Natural killer cell (primary cell): Measurements from ENCODE around the gene COG5. TPM values are rescaled to one million over a fixed set of nuclear protein-coding genes. Genes with fewer than 3 reads are reported as not detected.
"Not testable (repeated sequence)": the region's sequence is repeated elsewhere in the genome, so short reads cannot be mapped to it uniquely, and the experiment has no call there.

ENCODE experiments used
- ATAC-seq, 3 donors: fragments of 150-1000 bp in 2 of 3; fragments of 200-7000 bp in 1 of 3; cut with Tn5 transposase; 1 replicate in 1 of 3; 2 replicates in 2 of 3; pipeline ENCODE4 v1.10.0; 2021; ENCODE audit warnings: mild to moderate bottlenecking in 2 of 3, moderate library complexity in 2 of 3
- DNase-seq, 2 donors: peaks; one replicate each; pipeline versions ENCODE4 v3.0.0 to v3.0.0-alpha.2; 2013 to 2021; ENCODE audit warnings: mixed read lengths in 1 of 2
- H3K27ac ChIP-seq: one replicate; pipeline ENCODE4 v1.5.1; 2013; ENCODE audit warnings: mild to moderate bottlenecking, low read length
- H3K27me3 ChIP-seq: one replicate; pipeline ENCODE4 v1.6.1; 2013; ENCODE audit warnings: low read length; ENCODE audit not compliant: control insufficient read depth, insufficient read depth
- H3K36me3 ChIP-seq: one replicate; pipeline ENCODE4 v1.6.1; 2013; ENCODE audit warnings: low read length; ENCODE audit not compliant: control insufficient read depth, insufficient read depth
- H3K4me1 ChIP-seq: one replicate; pipeline ENCODE4 v1.6.1; 2013; ENCODE audit warnings: low read length; ENCODE audit not compliant: control insufficient read depth, insufficient read depth
- H3K4me3 ChIP-seq: one replicate; pipeline ENCODE4 v1.5.1; 2013; ENCODE audit warnings: low read length
- H3K9me3 ChIP-seq: one replicate; pipeline ENCODE4 v1.6.1; 2013; ENCODE audit warnings: low read length; ENCODE audit not compliant: control insufficient read depth, insufficient read depth
- H3K27ac Mint-ChIP-seq, 2 donors: one replicate each; pipeline ENCODE4 v1.8.0; 2022; ENCODE audit warnings: mild to moderate bottlenecking in 2 of 2, mixed read lengths in 2 of 2, moderate library complexity in 1 of 2
- H3K27me3 Mint-ChIP-seq, 2 donors: one replicate each; pipeline ENCODE4 v1.8.0; 2022; ENCODE audit warnings: low read depth in 2 of 2, mixed read lengths in 2 of 2
- H3K36me3 Mint-ChIP-seq: one replicate; pipeline ENCODE4 v1.8.0; 2022; ENCODE audit warnings: mixed read lengths
- H3K4me1 Mint-ChIP-seq, 2 donors: one replicate each; pipeline ENCODE4 v1.8.0; 2022; ENCODE audit warnings: mixed read lengths in 2 of 2
- H3K4me3 Mint-ChIP-seq: one replicate; pipeline ENCODE4 v1.8.0; 2022; ENCODE audit warnings: mild to moderate bottlenecking, moderate library complexity, mixed read lengths
- H3K9me3 Mint-ChIP-seq, 2 donors: one replicate each; pipeline ENCODE4 v1.8.0; 2022; ENCODE audit warnings: mixed read lengths in 2 of 2
- CTCF ChIP-seq: fragments of 200-600 bp; IDR thresholded peaks from one replicate; pipeline ENCODE4 v1.8.0; 2022; ENCODE audit warnings: antibody characterized with exemption
- WGBS: methylation state at CpG from one replicate; pipeline ENCODE4 v1.1.7; 2013; ENCODE audit warnings: missing lambda C conversion rate; ENCODE audit not compliant: insufficient coverage; 5-methylcytosine and 5-hydroxymethylcytosine counted together
- intact Hi-C: fragments of 100-400 bp; cut with micrococcal nuclease; formaldehyde crosslinking; loops from one replicate; pipeline ENCODE4 v1.14.2; 2022
- total RNA-seq, 4 donors: library from RNA; stranded (reverse); fragments of 120-200 nt in 1 of 4; gene quantifications; one replicate each; pipeline versions ENCODE4 v1.2.3 to v1.2.4, GENCODE V29; 2013 to 2022

COG5 gene
- total RNA-seq, 3 donors from 2014 or later (not counting 1 experiment from before 2014, with no cell fraction given) = 49.2 to 54.6 (median 54.2) TPM

DNA sequence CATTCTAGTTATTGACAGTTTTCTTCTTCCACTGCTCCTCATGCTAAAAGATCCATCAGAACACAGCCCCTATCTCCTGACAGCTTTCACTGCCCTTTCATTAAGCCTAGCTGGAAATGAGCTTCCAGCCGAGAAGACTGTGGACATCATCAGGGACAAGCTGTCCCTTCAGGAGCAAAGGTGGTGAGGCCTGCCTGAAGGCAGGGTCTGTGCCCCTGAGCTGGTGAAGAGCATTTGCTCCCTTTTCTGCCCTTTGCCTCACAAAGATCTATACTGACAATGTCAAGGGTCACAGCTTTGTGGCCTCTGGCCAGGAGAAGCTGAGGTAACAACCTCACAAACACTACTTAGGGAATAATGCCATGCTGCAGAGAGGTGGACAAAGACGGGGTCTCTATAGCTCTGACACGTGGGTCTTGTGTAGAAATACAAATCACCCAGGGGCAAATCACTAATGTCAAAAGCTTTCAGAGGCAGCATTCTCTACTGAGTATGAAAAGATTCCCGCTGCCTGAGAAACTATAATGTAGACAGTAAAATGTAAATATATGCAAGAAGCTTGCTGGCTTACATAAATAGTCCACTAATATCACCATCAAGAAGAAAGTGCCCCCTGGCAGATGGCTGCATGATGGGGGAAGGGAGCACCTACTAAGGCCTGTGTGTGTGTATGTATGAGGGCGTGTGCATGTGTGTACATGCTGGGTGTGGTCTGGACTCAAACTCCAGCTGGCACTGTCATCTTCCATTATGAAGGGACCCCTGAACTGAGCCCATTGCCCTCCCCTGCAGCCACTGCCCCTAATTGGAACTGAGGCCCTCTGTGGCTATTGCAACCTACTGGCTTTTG lies 339.1 kb downstream of the COG5 start:
- Mint-ChIP-seq H3K27ac (no peak overlapping the region), H3K4me3 (no peak overlapping the region), H3K36me3 (no peaks in the 10 kb centered on the region), H3K4me1 (no peaks in the 10 kb centered on the region), H3K27me3 (no peaks in the 10 kb centered on the region), H3K9me3 (no peaks in the 10 kb centered on the region)
- no peaks in the 10 kb centered on the region for H3K4me1 ChIP-seq
- no peaks in the 10 kb centered on the region for H3K27me3 ChIP-seq
- DNase-seq (no peak), ATAC-seq (no peak)
- WGBS = 100% methylated on average over 4 of the region's 5 CpGs
- H3K36me3 ChIP-seq = peaks cover 10% of the 10 kb centered on the region
- H3K4me3 ChIP-seq = no peak overlapping the region
- no peaks in the 10 kb centered on the region for H3K9me3 ChIP-seq
- H3K27ac ChIP-seq = no peak overlapping the region
- no peak for TF ChIP-seq CTCF
- intact Hi-C loops = no loop called here

DNA sequence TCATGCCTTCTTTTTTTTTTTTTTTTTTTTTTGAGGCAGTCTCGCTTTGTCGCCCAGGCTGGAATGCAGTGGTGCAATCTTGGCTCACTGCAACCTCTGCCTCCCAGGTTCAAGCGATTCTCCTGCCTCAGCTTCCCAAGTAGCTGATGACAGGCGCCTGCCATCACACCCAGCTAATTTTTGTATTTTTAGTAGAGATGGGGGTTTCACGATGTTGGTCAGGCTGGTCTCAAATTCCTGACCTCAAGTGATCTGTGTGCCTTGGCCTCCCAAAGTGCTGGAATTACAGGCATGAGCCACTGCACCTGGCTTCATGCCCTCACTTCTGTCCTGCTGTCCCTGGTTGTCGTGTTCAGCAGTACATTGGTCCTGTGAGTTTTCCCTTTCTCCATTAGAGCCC lies 342.9 kb downstream of the COG5 start:
- H3K36me3 Mint-ChIP-seq, ATAC-seq, H3K27ac Mint-ChIP-seq: not testable (repeated sequence)

DNA sequence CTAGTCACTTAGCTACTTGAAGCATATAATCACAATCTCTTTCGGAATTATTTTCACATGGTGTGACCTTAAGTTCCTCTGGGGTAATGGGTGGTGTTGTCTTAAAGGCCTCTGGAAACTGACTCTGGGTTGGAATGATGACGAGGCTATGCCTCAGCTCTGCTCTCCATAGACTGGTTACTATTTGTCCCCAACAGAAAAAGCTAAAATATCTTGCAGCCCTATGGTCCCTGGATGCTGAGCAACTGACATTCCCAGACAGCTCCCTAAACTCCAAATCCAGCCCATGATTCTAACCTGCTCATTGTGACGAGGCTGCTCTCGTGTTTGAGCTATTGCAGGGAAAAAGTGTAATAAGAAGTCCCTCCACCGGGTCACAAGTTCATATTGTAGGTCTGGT lies 343.4 kb downstream of the COG5 start:
- no peak for TF ChIP-seq CTCF
- Mint-ChIP-seq H3K9me3 (no peaks in the 10 kb centered on the region), H3K27ac (no peak overlapping the region), H3K4me3 (no peak overlapping the region), H3K27me3 (no peaks in the 10 kb centered on the region), H3K4me1 (peaks cover 0 to 5% of the 10 kb centered on the region in 2 donors), H3K36me3 (no peaks in the 10 kb centered on the region)
- H3K4me1 ChIP-seq = no peaks in the 10 kb centered on the region
- no peaks in the 10 kb centered on the region for H3K9me3 ChIP-seq
- ATAC-seq (no peak), DNase-seq (no peak)
- 93% methylated on average over 4 of the region's 5 CpGs for WGBS
- H3K27me3 ChIP-seq = no peaks in the 10 kb centered on the region
- intact Hi-C loops = no loop called here
- no peak overlapping the region for H3K4me3 ChIP-seq
- H3K36me3 ChIP-seq = peaks cover 5% of the 10 kb centered on the region
- H3K27ac ChIP-seq = no peak overlapping the region

More for the DNA sequence above, 342.9 kb downstream of the COG5 start:
- intact Hi-C loops, H3K4me1 ChIP-seq, H3K9me3 Mint-ChIP-seq, H3K27me3 Mint-ChIP-seq, H3K27ac ChIP-seq, H3K4me1 Mint-ChIP-seq, H3K4me3 ChIP-seq, H3K9me3 ChIP-seq, DNase-seq, H3K36me3 ChIP-seq, H3K4me3 Mint-ChIP-seq, H3K27me3 ChIP-seq: not testable (repeated sequence)
- WGBS = 90% methylated on average over 6 of the region's 6 CpGs

DNA sequence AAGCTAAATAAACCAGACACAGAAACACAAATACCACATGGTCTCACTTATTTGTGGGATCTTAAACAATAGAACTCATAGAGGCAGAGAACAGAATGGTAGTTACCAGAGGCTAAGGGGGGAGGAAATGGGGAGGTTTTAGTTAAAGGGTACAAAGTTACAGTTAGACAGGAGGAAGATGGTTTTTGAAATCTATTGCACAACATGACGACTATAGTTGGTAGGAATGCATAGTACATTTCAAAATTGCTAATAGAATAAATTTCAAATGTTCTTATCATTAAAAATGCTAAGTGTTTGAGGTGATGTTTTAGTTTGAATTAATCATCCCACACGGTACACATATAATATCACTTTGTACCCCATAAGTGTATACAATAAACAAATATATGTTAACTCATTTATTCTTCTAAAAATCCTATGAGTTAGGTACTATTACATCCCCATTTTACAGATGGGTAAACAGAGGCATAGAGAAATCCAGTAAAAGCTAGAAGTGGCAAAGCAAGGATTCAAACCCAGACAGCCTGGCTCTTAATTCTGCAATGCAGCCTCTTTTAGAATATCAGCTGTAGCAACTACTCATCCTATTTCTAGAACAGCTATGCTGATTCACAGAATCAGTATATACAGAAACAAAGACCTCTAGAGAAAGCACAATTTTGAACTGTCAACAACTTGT lies 344.0 kb downstream of the COG5 start:
- peaks cover 5% of the 10 kb centered on the region for H3K36me3 ChIP-seq
- no peaks in the 10 kb centered on the region for H3K4me1 ChIP-seq
- H3K9me3 Mint-ChIP-seq = peaks cover 3 to 4% of the 10 kb centered on the region in 2 donors
- peaks cover 6% of the 10 kb centered on the region for H3K36me3 Mint-ChIP-seq
- ATAC-seq (no peak), DNase-seq (no peak)
- intact Hi-C loops = no loop called here
- peaks cover 0 to 10% of the 10 kb centered on the region in 2 donors for H3K4me1 Mint-ChIP-seq
- WGBS = no CpG with 5 or more reads among the region's 2 CpGs
- no peak for TF ChIP-seq CTCF
- no peak overlapping the region for H3K27ac ChIP-seq
- peaks cover under 1% of the 10 kb centered on the region for H3K9me3 ChIP-seq
- no peak overlapping the region for H3K27ac Mint-ChIP-seq
- no peaks in the 10 kb centered on the region for H3K27me3 Mint-ChIP-seq
- H3K27me3 ChIP-seq = no peaks in the 10 kb centered on the region
- no peak overlapping the region for H3K4me3 Mint-ChIP-seq
- no peak overlapping the region for H3K4me3 ChIP-seq
